HepG2 (cell line): ENCODE results near the gene IL4I1. TPM values are rescaled to one million over a fixed set of nuclear protein-coding genes. Genes with fewer than 3 reads are reported as not detected.

Source experiments
- ATAC-seq: fragments of 200-7000 bp; cut with Tn5 transposase; 3 replicates; pipeline ENCODE4 v1.9.1; 2020; ENCODE audit warnings: mild to moderate bottlenecking, moderate library complexity
- BruUV-seq: library from RNA; stranded (reverse); fragments of 400-500 nt; replicated peaks from 2 replicates; lab custom pipeline; 2021; lab: Mats Ljungman, UMichigan
- CTCF ChIA-PET: fragments of 300-600 bp; formaldehyde crosslinking; extraction: SDS; loops from one replicate; lab custom pipeline; 2021; ENCODE audit warnings: low total read pairs, inconsistent platforms, low intra/inter-chr PET ratio; lab: Yijun Ruan, JAX
- POLR2A ChIA-PET: fragments of 350-600 bp; sonication (Branson Sonifier 250); formaldehyde crosslinking; loops from one replicate; lab custom pipeline; 2020; ENCODE audit warnings: antibody characterized with exemption, inconsistent platforms; lab: Yijun Ruan, JAX
- DNase-seq: peaks from one replicate; pipeline ENCODE4 v3.0.0-alpha.2; 2015; ENCODE audit warnings: low spot score
- FAIRE-seq: peaks from 3 replicates; lab custom pipeline; 2011; peaks lifted over from hg19 to GRCh38; lab: Jason Lieb, UNC
- H2AFZ ChIP-seq: one replicate; pipeline ENCODE4 v1.6.1; 2011; ENCODE audit warnings: low read length, inconsistent platforms
- H3K27ac ChIP-seq: fragments of 300-600 bp; 3 replicates; pipeline ENCODE4 v1.8.0; 2011; ENCODE audit warnings: mixed run types, mild to moderate bottlenecking, mixed read lengths, low read length, inconsistent platforms; ENCODE audit not compliant: insufficient read depth; ENCODE audit errors: extremely low read length
- H3K27me3 ChIP-seq, 2 experiments: fragments of 200-600 bp in 1 of 2; 2 replicates in 1 of 2; 3 replicates in 1 of 2; pipeline versions ENCODE4 v1.6.0 to v1.8.0; 2011; ENCODE audit warnings: low read length in 2 of 2, mild to moderate bottlenecking in 2 of 2, moderate library complexity in 2 of 2, inconsistent platforms in 1 of 2; ENCODE audit not compliant: insufficient read depth in 2 of 2, control insufficient read depth in 1 of 2
- H3K36me3 ChIP-seq, 2 experiments: fragments of 200-600 bp in 1 of 2; replicated peaks in 1 of 2; 2 replicates in 1 of 2; 3 replicates in 1 of 2; pipeline versions ENCODE4 v1.5.1 to v1.8.0; 2011; ENCODE audit warnings: low read length in 2 of 2, inconsistent platforms in 1 of 2; ENCODE audit not compliant: insufficient read depth in 2 of 2, control insufficient read depth in 1 of 2
- H3K4me1 ChIP-seq: 2 replicates; pipeline ENCODE4 v1.5.1; 2012; ENCODE audit warnings: low read length, inconsistent platforms; ENCODE audit not compliant: insufficient read depth
- H3K4me2 ChIP-seq: 2 replicates; pipeline ENCODE4 v1.6.0; 2011; ENCODE audit warnings: low read depth, low read length, inconsistent platforms
- H3K4me3 ChIP-seq, 3 experiments: fragments of 200-600 bp in 1 of 3; sonication (generic), shearing (Covaris generic) in 1 of 3; replicated peaks in 1 of 3; 2 replicates each; pipeline ENCODE4 v1.5.1; 2011 to 2016; ENCODE audit warnings: low read length in 3 of 3, inconsistent platforms in 2 of 3, low read depth in 2 of 3, mild to moderate bottlenecking in 2 of 3, control low read depth in 1 of 3, mixed read lengths in 1 of 3; ENCODE audit not compliant: insufficient read depth in 1 of 3
- H3K79me2 ChIP-seq: one replicate; pipeline ENCODE4 v1.6.1; 2011; ENCODE audit warnings: low read length, inconsistent platforms; ENCODE audit not compliant: insufficient read depth
- H3K9ac ChIP-seq: 2 replicates; pipeline ENCODE4 v1.6.0; 2011; ENCODE audit warnings: mild to moderate bottlenecking, low read depth, low read length, inconsistent platforms; ENCODE audit not compliant: insufficient read depth
- H3K9me3 ChIP-seq: 2 replicates; pipeline ENCODE4 v1.5.1; 2012; ENCODE audit warnings: mild to moderate bottlenecking, low read length
- H4K20me1 ChIP-seq: 2 replicates; pipeline ENCODE4 v1.6.0; 2011; ENCODE audit warnings: inconsistent platforms, mild to moderate bottlenecking, low read length, moderate library complexity; ENCODE audit not compliant: insufficient read depth
- DNMT3B ChIP-seq: conservative IDR thresholded peaks from 2 replicates; pipeline ENCODE4 v1.6.1; 2016; ENCODE audit warnings: missing biosample characterization, control low read depth
- GLI4 ChIP-seq: sonication (generic); formaldehyde crosslinking; IDR thresholded peaks from 2 replicates; pipeline ENCODE4 v1.5.1; 2020; ENCODE audit warnings: missing genetic modification reagents, mild to moderate bottlenecking, moderate library complexity, borderline replicate concordance
- MED13 ChIP-seq: sonication (generic); formaldehyde crosslinking; IDR thresholded peaks from 2 replicates; pipeline ENCODE4 v1.5.0; 2020; ENCODE audit warnings: missing genetic modification reagents
- MIXL1 ChIP-seq: IDR thresholded peaks from 2 replicates; pipeline ENCODE4 v1.6.1; 2016
- ZNF883 ChIP-seq: sonication (generic); formaldehyde crosslinking; IDR thresholded peaks from 2 replicates; pipeline ENCODE4 v1.5.1; 2020; ENCODE audit warnings: mild to moderate bottlenecking, missing genetic modification reagents; ENCODE audit errors: not compliant biosample characterization
- WGBS: methylation state at CpG from one replicate; pipeline ENCODE4 v1.1.6; 2017; ENCODE audit warnings: low lambda C conversion rate; 5-methylcytosine and 5-hydroxymethylcytosine counted together
- in situ Hi-C: cut with HindIII; loops from 2 replicates; pipeline ENCODE4 v1.10.0; 2017; ENCODE audit warnings: low pct_unique_long_range_greater_than_20kb; ENCODE audit not compliant: extremely low pct_ligation_motif_present
- intact Hi-C: fragments of 100-400 bp; cut with micrococcal nuclease; formaldehyde crosslinking; loops from one replicate; pipeline ENCODE4 v1.10.0; 2022; ENCODE audit not compliant: unreplicated experiment
- polyA plus RNA-seq, 8 experiments: library from polyadenylated mRNA; depleted of rRNA in 3 of 8; stranded (reverse) in 7 of 8; unstranded in 1 of 8; fragments of >200 nt; fragmentation: Illumina TruSeq in 4 of 8; extraction: Trizol in 4 of 8; gene quantifications; 2 replicates each; pipeline versions ENCODE4 v1.2.1 to v1.2.3, GENCODE V29; 2011 to 2016; ENCODE audit warnings: low read depth in 4 of 8, missing spikeins in 1 of 8, mixed read lengths in 1 of 8; ENCODE audit not compliant: insufficient read depth in 1 of 8
- total RNA-seq, 5 experiments: library from RNA; depleted of rRNA; stranded (reverse); fragments of >200 nt; fragmentation: Illumina TruSeq; extraction: Trizol; gene quantifications; 2 replicates each; pipeline ENCODE4 v1.2.3, GENCODE V29; 2016; ENCODE audit warnings: low read depth in 1 of 5

IL4I1 gene
- total and polyA plus RNA-seq, 2 of the 13 experiments (the other 11 are each of a cell fraction or from before 2014, with no cell fraction given): not detected

DNA sequence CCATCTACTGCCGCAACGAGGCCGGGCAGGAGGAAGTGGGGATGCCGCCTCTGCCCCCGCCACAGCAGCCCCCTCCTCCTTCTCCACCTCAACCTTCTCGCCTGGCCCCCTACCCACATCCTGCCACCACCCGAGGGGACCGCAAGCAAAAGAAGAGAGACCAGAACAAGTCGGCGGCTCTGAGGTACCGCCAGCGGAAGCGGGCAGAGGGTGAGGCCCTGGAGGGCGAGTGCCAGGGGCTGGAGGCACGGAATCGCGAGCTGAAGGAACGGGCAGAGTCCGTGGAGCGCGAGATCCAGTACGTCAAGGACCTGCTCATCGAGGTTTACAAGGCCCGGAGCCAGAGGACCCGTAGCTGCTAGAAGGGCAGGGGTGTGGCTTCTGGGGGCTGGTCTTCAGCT lies 36.0 kb upstream of the IL4I1 start:
- DNase-seq (no peak), ATAC-seq (no peak), FAIRE-seq (no peak)
- ChIA-PET CTCF (no interaction called here), POLR2A (no interaction called here)
- Histone ChIP-seq H3K9me3 (no peaks in the 10 kb centered on the region), H4K20me1 (no peaks in the 10 kb centered on the region), H3K79me2 (peaks cover 13% of the 10 kb centered on the region), H3K27me3 (no peaks in the 10 kb centered on the region; a peak in 1 of 5 replicates), H2AFZ (no peak overlapping the region), H3K4me1 (peaks cover 18% of the 10 kb centered on the region), H3K9ac (no peak overlapping the region)
- no TSS peak for BruUV-seq
- in situ Hi-C loops (no loop called here), intact Hi-C loops (no loop called here)
- TF ChIP-seq ZNF883 (CRISPR knock-in tag) (no peak), MIXL1 (no peak), DNMT3B (no peak), MED13 (CRISPR knock-in tag) (no peak)
- TF ChIP-seq, all 625 proteins: peak for 0
- Histone ChIP-seq H3K27ac (no peak overlapping the region), H3K4me3 (no peak overlapping the region), H3K4me2 (no peak overlapping the region), H3K36me3 (peaks cover 1 to 6% of the 10 kb centered on the region in 2 experiments; a peak in 3 of 5 replicates)
- 95% methylated on average over 23 of the region's 25 CpGs for WGBS

DNA sequence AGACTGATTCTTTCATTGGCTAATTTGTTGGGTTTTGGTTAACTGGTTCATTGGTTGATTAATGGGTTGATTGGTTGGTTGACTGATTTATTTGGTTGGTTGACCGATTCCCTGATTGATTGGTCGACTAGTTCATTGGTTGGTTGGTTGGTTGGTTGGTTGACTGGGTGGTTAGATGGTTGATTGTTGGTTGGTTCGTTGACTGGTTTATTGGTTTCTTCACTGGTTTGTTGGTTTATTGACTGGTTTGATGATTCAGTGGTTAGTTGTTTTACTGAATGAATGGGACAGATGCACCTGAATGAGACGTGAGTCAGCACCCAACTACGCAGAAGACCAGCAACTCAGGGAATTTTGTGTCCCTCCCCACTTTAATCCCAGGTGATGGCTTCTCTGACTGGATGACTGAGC lies 35.4 kb upstream of the IL4I1 start:
- Histone ChIP-seq H3K4me3 (no peak overlapping the region), H3K27ac (no peak overlapping the region), H3K9ac (no peak overlapping the region), H3K4me1 (peaks cover 20% of the 10 kb centered on the region), H4K20me1 (no peaks in the 10 kb centered on the region), H3K27me3 (no peaks in the 10 kb centered on the region; a peak in 1 of 5 replicates), H3K9me3 (no peaks in the 10 kb centered on the region), H3K4me2 (no peak overlapping the region), H2AFZ (no peak overlapping the region), H3K79me2 (peaks cover 20% of the 10 kb centered on the region), H3K36me3 (peaks cover 5 to 11% of the 10 kb centered on the region in 2 experiments; a peak in 4 of 5 replicates)
- CTCF ChIA-PET: no interaction called here
- FAIRE-seq (no peak), DNase-seq (no peak), ATAC-seq (no peak)
- POLR2A ChIA-PET: no interaction called here
- intact Hi-C loops (no loop called here), in situ Hi-C loops (no loop called here)
- 94% methylated on average over 5 of the region's 5 CpGs for WGBS
- no TSS peak for BruUV-seq
- TF ChIP-seq GLI4 (CRISPR knock-in tag): no peak
